ENCODE measurements around the gene SHROOM2. TPM values are rescaled to one million over a fixed set of nuclear protein-coding genes. Genes with fewer than 3 reads are reported as not detected.

The SHROOM2 gene
- total and polyA plus RNA-seq, 9 of the 15 experiments (the other 6 are each of a cell fraction or from before 2014, with no cell fraction given), result not detected

- no peak for TF ChIP-seq MEF2D (tag; conservative IDR thresholded peaks at IDR 0.05; ENCODE audit: low read depth)
Measured at GRCh38 chrX:9851890-9852289, 65.7 kb downstream of the SHROOM2 start (continued).

- DNase-seq (ENCODE audit: extremely low read depth in 1 of 4, low spot score in 3 of 4) (no peak), FAIRE-seq (no peak), ATAC-seq (no peak)
- Histone ChIP-seq H3K4me2 (ENCODE audit: insufficient read depth, low read length) (no peak overlapping the region), H3K9me3 (replicated peaks; ENCODE audit: control insufficient read depth, insufficient read depth, low read depth, low read length) (no peaks in the 10 kb centered on the region), H3K4me1 (replicated peaks in 1 of 2; ENCODE audit: control insufficient read depth in 2 of 2, insufficient read depth in 2 of 2, low read length in 2 of 2) (no peaks in the 10 kb centered on the region), H3K36me3 (ENCODE audit: control insufficient read depth, insufficient read depth, low read length) (no peaks in the 10 kb centered on the region), H3K27ac (ENCODE audit: extremely low read depth, low read depth, low read length) (no peak overlapping the region), H3K4me3 (no peak overlapping the region), H3K27me3 (ENCODE audit: control insufficient read depth in 2 of 2, insufficient read depth in 2 of 2, low read length in 2 of 2) (peaks cover 3 to 26% of the 10 kb centered on the region in 2 experiments; a peak in 3 of 5 replicates), H3K9me1 (ENCODE audit: control insufficient read depth, insufficient read depth, low read length) (no peaks in the 10 kb centered on the region), H4K20me1 (replicated peaks; ENCODE audit: control insufficient read depth, insufficient read depth, low read length) (no peaks in the 10 kb centered on the region; the same call in 1 of the 2 replicates), H3K79me2 (ENCODE audit: control insufficient read depth, insufficient read depth, low read length) (no peaks in the 10 kb centered on the region), H2AFZ (ENCODE audit: low read depth, low read length) (no peak overlapping the region), H3K9ac (ENCODE audit: insufficient read depth in 1 of 2, low read depth in 2 of 2, low read length in 2 of 2) (no peak overlapping the region)
- in situ Hi-C loops (cut with MboI) (no loop called here), intact Hi-C loops (cut with micrococcal nuclease) (no loop called here)
- BruUV-seq (replicated peaks), result no TSS peak
- ChIA-PET CTCF (ENCODE audit: low intra/inter-chr PET ratio) (no interaction called here), POLR2A (no interaction called here)
- 0% methylated on average over 4 of the region's 4 CpGs for WGBS (ENCODE audit: insufficient coverage, low coverage, missing lambda C conversion rate)
- TF ChIP-seq TRIM28 (IDR thresholded peaks at IDR 0.05), result no peak
- no peak for TF ChIP-seq U2AF2 (optimal IDR thresholded peaks at IDR 0.05; ENCODE audit: low read depth, low read length)
- no peak for TF ChIP-seq RNF219 (CRISPR knock-in tag; IDR thresholded peaks at IDR 0.05)
- no peak for TF ChIP-seq HOMEZ (CRISPR knock-in tag; IDR thresholded peaks at IDR 0.05)
- no peak for TF ChIP-seq DIDO1 (tag; IDR thresholded peaks at IDR 0.05; ENCODE audit: low read depth)
- TF ChIP-seq, protein P1, sequence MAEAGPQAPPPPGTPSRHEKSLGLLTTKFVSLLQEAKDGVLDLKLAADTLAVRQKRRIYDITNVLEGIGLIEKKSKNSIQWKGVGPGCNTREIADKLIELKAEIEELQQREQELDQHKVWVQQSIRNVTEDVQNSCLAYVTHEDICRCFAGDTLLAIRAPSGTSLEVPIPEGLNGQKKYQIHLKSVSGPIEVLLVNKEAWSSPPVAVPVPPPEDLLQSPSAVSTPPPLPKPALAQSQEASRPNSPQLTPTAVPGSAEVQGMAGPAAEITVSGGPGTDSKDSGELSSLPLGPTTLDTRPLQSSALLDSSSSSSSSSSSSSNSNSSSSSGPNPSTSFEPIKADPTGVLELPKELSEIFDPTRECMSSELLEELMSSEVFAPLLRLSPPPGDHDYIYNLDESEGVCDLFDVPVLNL (CRISPR knock-in tag; IDR thresholded peaks at IDR 0.05; ENCODE audit: low read depth), result no peak
- no peak for TF ChIP-seq KDM5B (IDR thresholded peaks at IDR 0.05; ENCODE audit: insufficient replicate concordance, low read depth, low read length)
- TF ChIP-seq GTF3C2 (IDR thresholded peaks at IDR 0.05; ENCODE audit: borderline replicate concordance, extremely low read depth, insufficient read length), result no peak
- no peak for TF ChIP-seq DACH1 (IDR thresholded peaks at IDR 0.05; ENCODE audit: partially characterized antibody)
Measured at GRCh38 chrX:9853307-9853706, 67.1 kb downstream of the SHROOM2 start.
